ENCODE results near the gene LIPC.

Gene LIPC

GRCh38 chr15:58549785-58550074 is 117.9 kb downstream of the LIPC start:
- H3K4me1 ChIP-seq (ENCODE audit: low read length) = no peaks in the 10 kb centered on the region
- H3K27ac ChIP-seq (ENCODE audit: low read length) = no peak overlapping the region

GRCh38 chr15:58551084-58551763 is 119.4 kb downstream of the LIPC start:
- Histone ChIP-seq H3K4me3 (ENCODE audit: low read length) (no peak overlapping the region), H3K9me3 (replicated peaks; ENCODE audit: insufficient read depth, low read length) (no peaks in the 10 kb centered on the region), H4K20me1 (ENCODE audit: insufficient read depth, low read length) (no peaks in the 10 kb centered on the region), H3F3A (ENCODE audit: insufficient read depth, low read length) (no peaks in the 10 kb centered on the region), H3K27ac (ENCODE audit: low read length) (no peak overlapping the region), H3K9me2 (replicated peaks; ENCODE audit: insufficient read depth, low read length) (no peaks in the 10 kb centered on the region), H3K9ac (ENCODE audit: low read length) (no peak overlapping the region), H3K27me3 (replicated peaks; ENCODE audit: insufficient read depth, low read length) (peaks cover 5% of the 10 kb centered on the region; the same call in 1 of the 2 replicates), H3K4me2 (ENCODE audit: low read depth, low read length) (no peak overlapping the region), H3K4me1 (ENCODE audit: low read length) (0 out of 2 replicates have a peak, but pooled peaks cover 2% of the 10 kb centered on the region), H2AFZ (ENCODE audit: low read length) (no peak overlapping the region), H3K36me3 (replicated peaks; ENCODE audit: insufficient read depth, low read length) (no peaks in the 10 kb centered on the region), H3K79me2 (ENCODE audit: low read length) (no peaks in the 10 kb centered on the region)
- DNase-seq = no peak
- TF ChIP-seq CTCF (IDR thresholded peaks at IDR 0.05; ENCODE audit: low read length) (no peak), EZH2 (optimal IDR thresholded peaks at IDR 0.05; ENCODE audit: low read depth, low read length) (no peak), EZH2phosphoT487 (IDR thresholded peaks at IDR 0.05; ENCODE audit: low read length) (no peak)

More at GRCh38 chr15:58549785-58550074, 117.9 kb downstream of the LIPC start:
- no peak overlapping the region for H3K9ac ChIP-seq (ENCODE audit: low read length)
- no peak for DNase-seq
- no peak overlapping the region for H3K4me2 ChIP-seq (ENCODE audit: low read depth, low read length)
- H3K79me2 ChIP-seq (ENCODE audit: low read length) = no peaks in the 10 kb centered on the region
- no peaks in the 10 kb centered on the region for H3K9me3 ChIP-seq (replicated peaks; ENCODE audit: insufficient read depth, low read length)
- H4K20me1 ChIP-seq (ENCODE audit: insufficient read depth, low read length) = no peaks in the 10 kb centered on the region
- H3K9me2 ChIP-seq (replicated peaks; ENCODE audit: insufficient read depth, low read length) = no peaks in the 10 kb centered on the region
- peaks cover 3% of the 10 kb centered on the region; the same call in 1 of the 2 replicates for H3K27me3 ChIP-seq (replicated peaks; ENCODE audit: insufficient read depth, low read length)
- no peak for TF ChIP-seq CTCF (IDR thresholded peaks at IDR 0.05; ENCODE audit: low read length)
- no peak for TF ChIP-seq EZH2phosphoT487 (IDR thresholded peaks at IDR 0.05; ENCODE audit: low read length)
- no peak for TF ChIP-seq EZH2 (optimal IDR thresholded peaks at IDR 0.05; ENCODE audit: low read depth, low read length)
- no peaks in the 10 kb centered on the region for H3F3A ChIP-seq (ENCODE audit: insufficient read depth, low read length)
- H3K4me3 ChIP-seq (ENCODE audit: low read length) = no peak overlapping the region
- H3K36me3 ChIP-seq (replicated peaks; ENCODE audit: insufficient read depth, low read length) = no peaks in the 10 kb centered on the region
- H2AFZ ChIP-seq (ENCODE audit: low read length) = no peak overlapping the region

DNA sequence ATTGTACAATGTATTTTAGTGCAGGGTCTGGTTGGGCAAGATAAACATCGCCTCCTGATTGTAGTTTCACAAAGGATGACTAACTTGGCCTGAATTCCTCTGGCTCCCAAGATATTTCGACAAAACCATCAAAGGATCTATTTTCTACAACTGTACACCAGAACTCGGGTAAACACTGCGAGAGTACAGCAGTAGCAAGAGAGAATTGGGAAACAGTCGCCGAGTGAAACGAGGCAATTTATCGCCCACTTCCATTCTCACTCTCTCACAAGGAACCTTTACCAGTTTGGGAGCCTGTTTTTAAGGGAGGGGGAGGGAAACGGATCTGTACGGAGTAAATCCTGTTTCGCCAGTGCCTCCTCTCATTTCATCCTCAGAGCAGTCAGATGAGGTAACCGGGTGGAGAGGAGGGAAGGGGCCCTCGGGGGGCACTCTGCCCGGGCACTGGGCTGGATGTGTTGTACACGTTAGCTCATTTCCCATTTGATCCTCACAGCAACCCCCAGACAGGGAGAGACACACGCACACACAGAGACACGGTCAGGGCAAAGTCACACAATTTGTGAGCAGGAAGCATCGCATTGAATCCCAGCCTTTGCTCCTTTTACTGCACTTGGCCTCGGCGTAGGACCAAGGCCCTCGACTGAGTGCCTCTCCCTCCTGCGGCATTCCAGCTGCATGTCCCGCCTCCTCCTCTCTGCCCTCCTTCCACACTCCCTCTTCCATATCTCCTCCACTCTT is 120.1 kb downstream of the LIPC start:
- H3K9me3 ChIP-seq (replicated peaks; ENCODE audit: insufficient read depth, low read length) = no peaks in the 10 kb centered on the region
- no peak overlapping the region for H3K4me3 ChIP-seq (ENCODE audit: low read length)
- H3K79me2 ChIP-seq (ENCODE audit: low read length) = no peaks in the 10 kb centered on the region
- peaks cover 5% of the 10 kb centered on the region; the same call in 1 of the 2 replicates for H3K27me3 ChIP-seq (replicated peaks; ENCODE audit: insufficient read depth, low read length)
- TF ChIP-seq EZH2phosphoT487 (IDR thresholded peaks at IDR 0.05; ENCODE audit: low read length) (no peak), EZH2 (optimal IDR thresholded peaks at IDR 0.05; ENCODE audit: low read depth, low read length) (no peak), CTCF (IDR thresholded peaks at IDR 0.05; ENCODE audit: low read length) (no peak)
- no peak overlapping the region for H3K27ac ChIP-seq (ENCODE audit: low read length)
- H3K9me2 ChIP-seq (replicated peaks; ENCODE audit: insufficient read depth, low read length) = no peaks in the 10 kb centered on the region
- H3F3A ChIP-seq (ENCODE audit: insufficient read depth, low read length) = no peaks in the 10 kb centered on the region
- H3K36me3 ChIP-seq (replicated peaks; ENCODE audit: insufficient read depth, low read length) = no peaks in the 10 kb centered on the region
- no peak for DNase-seq
- 0 out of 2 replicates have a peak, but pooled peaks cover 7% of the 10 kb centered on the region for H3K4me1 ChIP-seq (ENCODE audit: low read length)
- no peak overlapping the region for H3K9ac ChIP-seq (ENCODE audit: low read length)
- H4K20me1 ChIP-seq (ENCODE audit: insufficient read depth, low read length) = no peaks in the 10 kb centered on the region
- no peak overlapping the region for H2AFZ ChIP-seq (ENCODE audit: low read length)
- no peak overlapping the region for H3K4me2 ChIP-seq (ENCODE audit: low read depth, low read length)
